Smooth muscle cell (in vitro differentiated cells): Measurements from ENCODE around the gene AP3S2. TPM values are rescaled to one million over a fixed set of nuclear protein-coding genes. Genes with fewer than 3 reads are reported as not detected.
A peak's percentile ranks its signal among the peaks of the same experiment; 100 is the strongest.

Experiments
- DNase-seq: peaks from one replicate; lab custom pipeline; 2025; ENCODE audit not compliant: unreplicated experiment; lab: John Stamatoyannopoulos, UW
- H2AFZ ChIP-seq: fragments of 200-600 bp; sonication (generic); 2 replicates; pipeline ENCODE4 v1.6.0; 2016; ENCODE audit warnings: antibody characterized with exemption, low read depth, mild to moderate bottlenecking
- H3F3A ChIP-seq: fragments of 200-600 bp; sonication (generic); 2 replicates; pipeline ENCODE4 v1.6.0; 2017; ENCODE audit warnings: antibody characterized with exemption, low read depth
- H3K27ac ChIP-seq: fragments of 200-600 bp; sonication (generic); 2 replicates; pipeline ENCODE4 v1.5.1; 2016; ENCODE audit warnings: low read depth, mild to moderate bottlenecking
- H3K27me3 ChIP-seq: fragments of 200-600 bp; sonication (generic); 2 replicates; pipeline ENCODE4 v1.6.1; 2016; ENCODE audit warnings: low read depth, mild to moderate bottlenecking
- H3K36me3 ChIP-seq: fragments of 200-600 bp; sonication (generic); 2 replicates; pipeline ENCODE4 v1.5.1; 2016; ENCODE audit warnings: low read depth
- H3K4me1 ChIP-seq: fragments of 200-600 bp; sonication (generic); 2 replicates; pipeline ENCODE4 v1.5.1; 2016; ENCODE audit warnings: low read depth
- H3K4me2 ChIP-seq: fragments of 200-600 bp; sonication (generic); 2 replicates; pipeline ENCODE4 v1.6.0; 2016; ENCODE audit warnings: mild to moderate bottlenecking
- H3K4me3 ChIP-seq: fragments of 200-600 bp; sonication (generic); 2 replicates; pipeline ENCODE4 v1.5.1; 2016; ENCODE audit warnings: mild to moderate bottlenecking
- H3K79me2 ChIP-seq: fragments of 200-600 bp; sonication (generic); 2 replicates; pipeline ENCODE4 v1.6.0; 2016; ENCODE audit warnings: low read depth, mild to moderate bottlenecking
- H3K9ac ChIP-seq: fragments of 200-600 bp; sonication (generic); 2 replicates; pipeline ENCODE4 v1.6.0; 2016; ENCODE audit warnings: low read depth
- H3K9me3 ChIP-seq: fragments of 200-600 bp; sonication (generic); replicated peaks from 2 replicates; pipeline ENCODE4 v1.5.1; 2016; ENCODE audit warnings: low read depth
- H4K20me1 ChIP-seq: fragments of 200-600 bp; sonication (generic); 2 replicates; pipeline ENCODE4 v1.6.0; 2016; ENCODE audit warnings: low read depth
- CTCF ChIP-seq: fragments of 200-600 bp; sonication (generic); IDR thresholded peaks from 2 replicates; pipeline ENCODE4 v1.5.1; 2017; ENCODE audit warnings: borderline replicate concordance, mild to moderate bottlenecking, antibody characterized with exemption; ENCODE audit not compliant: insufficient read depth, poor library complexity, severe bottlenecking
- WGBS: methylation state at CpG from one replicate; pipeline ENCODE4 v1.1.7; 2016; ENCODE audit warnings: low lambda C conversion rate; 5-methylcytosine and 5-hydroxymethylcytosine counted together
- polyA plus RNA-seq: library from polyadenylated mRNA; unstranded; fragments of >200 nt; fragmentation: Nextera tagmentation; extraction: Ambion mirVana; gene quantifications from 2 replicates; pipeline ENCODE4 v1.2.1, GENCODE V29; 2016
- total RNA-seq: library from RNA; depleted of rRNA; stranded (reverse); fragments of >200 nt; gene quantifications from 2 replicates; pipeline ENCODE4 v1.2.3, GENCODE V29; 2014

The AP3S2 gene
- total and polyA plus RNA-seq, 2 experiments from 2014 or later = 9.4 to 55.8 TPM

GRCh38 chr15:89820666-89821611 is 72.9 kb downstream of the AP3S2 start:
- Histone ChIP-seq H3K79me2 (no peaks in the 10 kb centered on the region), H3K36me3 (no peaks in the 10 kb centered on the region), H3K4me2 (no peak overlapping the region), H3K27me3 (no peaks in the 10 kb centered on the region), H3K4me1 (no peaks in the 10 kb centered on the region), H3F3A (peaks cover 10% of the 10 kb centered on the region), H3K9ac (no peak overlapping the region), H4K20me1 (no peaks in the 10 kb centered on the region), H3K27ac (peak overlapping the region; percentile 31), H2AFZ (no peak overlapping the region), H3K4me3 (no peak overlapping the region), H3K9me3 (no peaks in the 10 kb centered on the region)
- 67% methylated on average over 12 of the region's 12 CpGs for WGBS
- TF ChIP-seq CTCF = no peak
- no peak for DNase-seq

- no peak overlapping the region for H3K4me2 ChIP-seq
- H3K9me3 ChIP-seq = no peaks in the 10 kb centered on the region
- no peak overlapping the region for H2AFZ ChIP-seq
- H3K9ac ChIP-seq = no peak overlapping the region
- no peaks in the 10 kb centered on the region for H3K27me3 ChIP-seq
- no peak for DNase-seq
- H3K27ac ChIP-seq = no peak overlapping the region
- H3F3A ChIP-seq = peaks cover 18% of the 10 kb centered on the region
- no peaks in the 10 kb centered on the region for H3K36me3 ChIP-seq
- no peak for TF ChIP-seq CTCF
- H4K20me1 ChIP-seq = no peaks in the 10 kb centered on the region
- no peaks in the 10 kb centered on the region for H3K79me2 ChIP-seq
- no peak overlapping the region for H3K4me3 ChIP-seq
- no peaks in the 10 kb centered on the region for H3K4me1 ChIP-seq
- WGBS = 71% methylated on average over 10 of the region's 10 CpGs
Measured at GRCh38 chr15:89818287-89818686, 75.5 kb downstream of the AP3S2 start.

GRCh38 chr15:89817701-89818280 is 76.0 kb downstream of the AP3S2 start:
- no peak for TF ChIP-seq CTCF
- peaks cover 18% of the 10 kb centered on the region for H3F3A ChIP-seq
- 54% methylated on average over 10 of the region's 10 CpGs for WGBS
- no peaks in the 10 kb centered on the region for H4K20me1 ChIP-seq
- H3K4me3 ChIP-seq = no peak overlapping the region
- no peaks in the 10 kb centered on the region for H3K9me3 ChIP-seq
- no peaks in the 10 kb centered on the region for H3K4me1 ChIP-seq
- H3K27me3 ChIP-seq = no peaks in the 10 kb centered on the region
- H3K27ac ChIP-seq = no peak overlapping the region
- H2AFZ ChIP-seq = no peak overlapping the region
- H3K9ac ChIP-seq = no peak overlapping the region
- no peak overlapping the region for H3K4me2 ChIP-seq
- H3K36me3 ChIP-seq = no peaks in the 10 kb centered on the region
- DNase-seq = no peak
- H3K79me2 ChIP-seq = no peaks in the 10 kb centered on the region

GRCh38 chr15:89815769-89816168 is 78.0 kb downstream of the AP3S2 start:
- Histone ChIP-seq H3K9ac (no peak overlapping the region), H3K4me1 (no peaks in the 10 kb centered on the region), H4K20me1 (no peaks in the 10 kb centered on the region), H3K27ac (no peak overlapping the region), H3F3A (peaks cover 11% of the 10 kb centered on the region), H3K27me3 (no peaks in the 10 kb centered on the region), H3K9me3 (no peaks in the 10 kb centered on the region), H3K4me2 (no peak overlapping the region), H2AFZ (no peak overlapping the region), H3K4me3 (no peak overlapping the region), H3K36me3 (no peaks in the 10 kb centered on the region), H3K79me2 (no peaks in the 10 kb centered on the region)
- WGBS = 86% methylated on average over 3 of the region's 3 CpGs
- TF ChIP-seq CTCF = no peak
- no peak for DNase-seq
